Activated T-cell treated with anti-CD3 and anti-CD28 coated beads for 48 hours (primary cell): ENCODE measurements around the gene CUL7.
A peak's percentile ranks its signal among the peaks of the same experiment; 100 is the strongest.
"Not testable (repeated sequence)": the region's sequence is repeated elsewhere in the genome, so short reads cannot be mapped to it uniquely, and the experiment has no call there.

ENCODE experiments used
- DNase-seq: peaks from one replicate; pipeline ENCODE4 v3.0.0-alpha.2; 2020; ENCODE audit warnings: low read depth

Gene CUL7

DNA sequence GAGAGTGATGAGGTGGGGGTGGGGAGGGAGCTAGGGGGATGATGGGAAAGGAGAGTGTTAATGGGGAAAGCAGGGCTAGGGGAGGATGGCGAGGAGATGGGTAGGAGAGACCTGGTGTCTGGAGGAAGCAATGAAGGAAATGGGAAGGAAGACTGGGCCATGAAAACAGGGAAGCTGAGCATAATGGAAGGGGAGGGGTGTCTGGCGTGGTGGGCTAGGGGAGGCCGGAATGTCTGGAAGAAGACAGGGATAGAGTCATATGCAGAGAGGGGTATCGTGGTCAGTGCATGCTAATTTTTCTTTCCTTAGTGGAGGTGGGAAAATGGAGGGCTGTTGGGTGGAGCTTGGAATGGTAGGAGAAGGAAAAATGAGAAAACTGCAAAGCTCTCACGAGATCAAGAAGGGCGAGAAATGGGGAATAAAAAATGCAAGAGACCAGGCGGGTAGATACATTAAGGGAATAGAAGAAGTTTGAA is 39.2 kb downstream of the CUL7 start:
- no peak for DNase-seq

DNA sequence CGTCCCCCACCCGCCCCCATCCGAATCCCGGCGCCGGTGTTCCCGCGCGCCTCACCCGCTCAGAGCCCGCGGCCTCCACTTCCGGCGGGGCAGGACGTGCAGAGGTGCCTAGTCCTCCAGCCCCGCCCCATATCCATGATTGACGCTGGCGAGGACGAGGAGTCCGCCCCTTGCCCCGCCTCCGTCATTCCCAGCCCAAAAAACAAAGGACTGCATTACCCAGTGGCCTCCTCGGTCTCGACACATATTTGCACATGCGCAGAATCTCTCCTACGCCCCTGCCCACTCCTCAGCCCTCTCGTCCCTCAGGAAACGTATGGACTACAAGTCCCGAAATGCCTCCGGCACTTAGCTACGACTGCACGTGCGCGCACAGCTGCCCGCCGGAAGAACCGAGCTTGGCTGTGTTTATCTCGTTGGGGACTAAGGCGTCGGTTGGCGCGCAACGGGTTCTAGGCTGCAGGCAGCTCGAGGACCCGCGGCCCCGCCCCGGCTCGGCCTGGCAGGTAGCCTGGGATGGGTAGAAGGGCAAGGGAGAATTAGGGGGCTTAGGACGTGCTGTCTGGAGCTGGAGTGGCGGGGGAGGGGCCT is 39.7 kb downstream of the CUL7 start, which contains the start of the genes KLHDC3 and MEA1:
Gene KLHDC3, plus strand, starts transcription at position 407 of the 591 bp plus-strand sequence. CDS start 2,944 bp downstream, outside the sequence.
Gene MEA1, minus strand, starts transcription at position 104 of the 591 bp plus-strand sequence. CDS start 133 bp downstream, outside the sequence.
- peak; percentile 98 for DNase-seq

DNA sequence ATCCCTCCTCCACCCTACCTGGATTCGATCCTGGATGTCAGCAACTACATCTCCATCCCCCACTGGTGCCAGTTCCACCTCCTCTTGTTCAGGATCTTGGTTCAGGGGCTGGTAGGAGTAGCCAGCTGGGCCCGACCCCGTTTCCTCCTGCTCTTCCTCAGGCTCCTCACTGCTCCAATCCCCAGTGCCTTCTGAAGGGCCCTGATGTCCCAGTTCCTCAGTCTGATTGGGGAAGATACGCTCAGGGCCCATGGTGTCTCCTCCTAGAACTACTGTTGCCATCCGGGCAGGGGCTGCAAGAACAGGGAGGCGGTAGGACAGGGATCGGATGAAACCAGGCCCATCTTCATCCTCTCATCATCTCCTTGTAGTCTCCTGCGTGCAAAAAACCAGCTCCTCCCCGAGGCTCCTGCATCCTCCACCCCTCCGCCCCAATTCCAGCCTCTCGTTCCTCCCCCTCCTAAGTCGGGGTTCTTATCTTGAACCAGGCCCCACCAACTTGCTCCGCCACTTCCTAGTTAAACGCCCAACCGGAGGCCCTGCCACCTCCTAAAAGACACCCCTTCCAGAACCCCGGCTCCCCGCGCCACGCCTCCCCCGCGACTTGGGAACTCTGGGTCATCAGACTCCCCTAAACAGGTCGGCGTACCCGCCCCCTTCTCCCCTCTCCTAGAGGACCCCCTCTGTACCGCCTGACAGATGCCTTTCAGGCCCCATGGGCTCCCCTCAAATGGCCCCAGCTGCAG is 40.4 kb downstream of the CUL7 start:
- DNase-seq: no peak

DNA sequence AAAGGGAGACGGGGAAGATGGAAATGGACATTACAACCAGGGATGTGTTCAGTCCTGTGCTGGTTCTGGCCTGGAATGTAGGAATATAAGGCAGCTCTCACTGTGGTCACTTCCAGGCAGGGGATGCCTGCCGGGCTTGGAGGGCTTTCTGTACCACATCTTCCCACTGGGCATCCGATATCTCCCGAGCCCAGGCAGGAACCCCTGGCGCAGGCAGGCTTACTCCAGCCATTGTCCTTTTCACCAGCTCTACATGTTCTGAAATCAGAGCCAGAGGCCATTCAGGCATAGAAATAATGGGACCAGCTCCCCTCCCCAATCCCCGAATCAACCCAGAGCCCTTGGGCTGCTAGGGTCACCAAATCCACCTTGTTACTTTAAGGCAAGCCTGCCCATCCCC is 41.3 kb downstream of the CUL7 start:
- no peak for DNase-seq

DNA sequence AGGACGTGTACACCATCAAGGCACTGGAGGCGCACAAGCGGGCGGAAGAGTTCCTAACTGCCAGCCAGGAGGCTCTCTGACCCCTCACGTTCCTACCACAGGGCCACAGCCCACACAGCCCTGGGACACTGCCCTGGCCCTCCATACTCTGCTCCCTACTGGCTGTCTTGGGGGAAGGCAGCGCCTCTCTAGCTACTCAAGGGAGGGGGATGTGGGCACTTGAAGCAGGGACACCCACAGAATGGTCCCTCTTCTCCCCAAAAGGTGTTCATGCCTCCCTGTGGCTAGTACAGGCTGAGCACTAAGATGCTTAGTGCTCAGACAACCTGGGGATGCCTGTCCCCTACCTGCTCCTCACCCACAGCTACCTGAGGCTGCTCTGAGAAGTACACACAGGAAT is 42.4 kb downstream of the CUL7 start:
- DNase-seq: no peak

DNA sequence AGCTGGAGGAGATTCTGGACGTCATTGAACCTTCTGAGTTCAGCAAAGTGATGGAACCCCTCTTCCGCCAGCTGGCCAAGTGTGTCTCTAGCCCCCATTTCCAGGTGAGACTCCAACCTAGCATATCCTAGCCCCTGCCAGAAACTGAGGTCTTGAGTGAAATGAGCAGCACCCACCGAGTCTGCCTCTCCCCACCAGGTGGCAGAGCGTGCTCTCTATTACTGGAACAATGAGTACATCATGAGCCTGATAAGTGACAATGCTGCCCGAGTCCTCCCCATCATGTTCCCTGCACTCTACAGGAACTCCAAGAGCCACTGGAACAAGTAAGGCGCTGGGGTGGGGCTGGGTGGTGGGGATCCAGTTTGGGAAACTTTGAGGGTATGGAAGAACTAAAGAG is 44.5 kb downstream of the CUL7 start:
- DNase-seq: no peak

DNA sequence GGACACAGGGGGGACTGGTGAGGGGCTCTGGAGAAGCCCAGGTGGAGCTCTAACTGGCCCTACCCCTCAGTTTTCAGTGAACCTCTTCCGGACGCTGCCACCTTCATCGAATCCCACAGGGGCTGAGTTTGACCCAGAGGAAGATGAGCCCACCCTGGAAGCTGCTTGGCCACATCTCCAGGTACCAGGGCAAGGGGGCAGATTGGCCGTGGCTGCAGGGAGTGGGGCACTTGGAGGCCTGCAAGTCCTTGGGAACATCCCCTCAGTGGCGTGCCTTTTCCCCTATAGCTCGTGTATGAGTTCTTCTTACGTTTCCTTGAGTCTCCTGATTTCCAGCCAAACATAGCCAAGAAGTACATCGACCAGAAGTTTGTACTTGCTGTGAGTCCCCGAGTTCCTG is 46.5 kb downstream of the CUL7 start:
- DNase-seq: no peak

DNA sequence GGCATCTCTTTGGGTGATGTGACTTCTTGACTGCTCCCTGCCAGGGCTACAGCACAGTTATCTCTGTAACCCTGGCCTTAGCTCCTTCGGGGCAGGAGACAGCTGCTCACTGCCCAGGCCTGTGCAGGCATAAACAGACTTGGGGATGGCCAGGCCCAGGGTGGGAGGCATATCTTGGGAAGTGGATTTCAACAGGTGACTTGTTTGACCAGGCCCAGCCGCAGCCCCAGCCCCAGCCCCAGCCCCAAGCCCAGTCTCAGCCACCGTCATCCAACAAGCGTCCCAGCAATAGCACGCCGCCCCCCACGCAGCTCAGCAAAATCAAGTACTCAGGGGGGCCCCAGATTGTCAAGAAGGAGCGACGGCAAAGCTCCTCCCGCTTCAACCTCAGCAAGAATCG is 47.4 kb downstream of the CUL7 start:
- DNase-seq: no peak

DNA sequence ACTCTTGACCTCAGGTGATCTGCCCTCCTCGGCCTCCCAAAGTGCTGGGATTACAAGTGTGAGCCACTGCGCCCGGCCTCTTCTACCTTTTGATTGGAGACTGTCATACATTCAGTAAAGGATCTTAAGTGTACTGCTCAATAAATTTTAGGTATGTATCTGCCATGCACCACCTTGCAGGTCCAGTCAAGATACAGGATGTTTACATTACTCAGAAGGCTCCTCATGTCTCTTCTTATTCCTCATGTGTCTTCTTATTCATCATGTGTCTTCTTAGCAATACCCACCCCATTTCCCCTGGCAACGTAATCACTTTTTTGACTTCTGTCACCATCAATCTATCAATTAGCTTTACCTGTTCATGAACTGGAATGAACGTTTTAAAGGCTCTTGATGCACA is 47.8 kb downstream of the CUL7 start:
- no peak for DNase-seq

DNA sequence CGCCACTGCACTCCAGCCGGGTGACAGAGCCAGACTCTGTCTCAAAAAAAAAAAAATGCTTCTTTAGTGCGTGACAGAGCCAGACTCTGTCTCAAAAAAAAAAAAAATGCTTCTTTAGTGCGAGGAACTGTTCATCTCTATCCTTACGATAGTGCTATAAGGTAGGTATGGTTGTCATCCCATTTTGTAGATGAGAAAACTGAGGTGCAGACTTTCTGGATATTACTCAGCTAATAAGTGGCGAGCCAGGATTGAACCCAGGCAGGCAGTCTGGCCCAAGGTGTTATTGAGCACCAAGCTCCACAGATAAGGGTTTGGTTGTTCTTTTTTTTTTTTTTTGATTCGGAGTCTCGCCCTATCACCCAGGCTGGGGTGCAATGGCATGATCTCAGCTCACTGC is 51.8 kb downstream of the CUL7 start:
- no peak for DNase-seq

DNA sequence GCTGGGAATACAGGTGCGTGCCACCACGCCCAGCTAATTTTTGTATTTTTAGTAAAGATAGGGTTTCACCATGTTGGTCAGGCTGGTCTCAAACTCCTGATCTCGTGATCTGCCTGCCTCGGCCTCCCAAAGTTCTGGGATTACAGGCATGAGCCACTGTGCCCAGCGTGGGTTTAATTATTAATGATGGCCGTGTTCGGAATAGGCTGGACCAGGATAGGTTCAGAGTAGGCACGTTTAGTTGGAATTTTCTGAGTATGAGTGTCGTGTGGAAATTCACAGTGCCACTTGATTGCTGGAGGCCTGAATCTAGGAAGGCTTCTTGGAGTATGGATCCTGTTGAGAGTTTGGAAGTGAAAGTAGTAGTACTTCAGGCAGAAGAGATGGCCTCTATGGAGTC is 55.4 kb downstream of the CUL7 start:
- DNase-seq: not testable (repeated sequence)

DNA sequence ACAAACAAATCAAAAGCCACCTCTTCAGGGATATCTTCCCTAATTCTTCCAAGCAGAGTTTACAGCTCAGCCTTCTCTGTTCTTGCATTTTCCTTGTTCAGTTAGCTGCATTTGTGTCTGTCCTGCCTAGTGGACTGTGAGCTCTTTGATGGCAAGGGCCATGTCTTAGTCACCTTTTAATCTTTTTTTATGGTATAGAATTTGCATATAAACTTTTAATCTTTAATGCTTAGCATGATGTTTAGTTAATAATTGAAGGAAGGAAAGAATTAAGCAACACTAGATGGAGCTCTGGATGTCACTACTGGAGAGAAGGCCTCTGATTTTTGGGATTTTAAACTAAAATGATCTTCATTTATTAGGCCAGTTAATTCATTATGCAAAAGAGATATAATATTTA is 57.1 kb downstream of the CUL7 start:
- DNase-seq: no peak

DNA sequence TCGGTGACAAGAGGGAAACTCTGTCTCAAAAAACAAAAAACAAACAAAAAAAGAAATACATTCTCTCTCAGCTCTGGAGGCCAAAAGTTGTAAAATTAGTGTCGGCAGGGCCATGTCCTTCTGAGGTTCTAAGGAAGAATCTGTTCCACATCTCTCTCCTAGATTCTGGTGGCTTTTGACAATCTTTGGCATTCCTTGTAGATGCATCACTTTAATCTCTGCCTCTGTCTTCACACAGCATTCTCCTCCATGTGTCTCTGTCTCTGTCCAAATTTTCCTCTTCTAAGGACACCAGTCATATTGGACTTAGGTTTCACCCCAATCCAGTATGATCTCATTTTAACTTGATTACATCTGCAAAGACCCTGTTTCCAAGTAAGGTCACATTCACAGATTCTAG is 60.2 kb downstream of the CUL7 start:
- no peak for DNase-seq

DNA sequence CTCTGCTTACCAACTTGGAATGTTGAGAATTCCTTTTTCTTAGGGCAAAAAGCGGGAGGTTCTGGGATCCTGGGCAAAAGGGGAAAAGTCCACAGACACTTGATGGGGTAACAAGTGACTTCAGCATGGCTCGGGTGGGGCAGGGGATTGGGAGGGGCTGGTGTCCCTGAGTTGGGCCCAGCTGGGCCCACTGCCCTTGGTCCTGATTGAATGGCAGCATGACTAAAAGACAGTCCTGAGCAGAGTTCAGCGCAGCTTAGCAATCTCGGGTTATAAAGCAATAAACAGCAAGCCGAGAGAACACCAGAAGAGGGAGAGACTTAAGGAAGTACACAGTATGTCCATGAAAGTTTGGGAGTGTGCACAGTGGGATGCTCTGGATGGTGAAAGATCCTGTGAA is 63.7 kb downstream of the CUL7 start:
- DNase-seq: no peak

DNA sequence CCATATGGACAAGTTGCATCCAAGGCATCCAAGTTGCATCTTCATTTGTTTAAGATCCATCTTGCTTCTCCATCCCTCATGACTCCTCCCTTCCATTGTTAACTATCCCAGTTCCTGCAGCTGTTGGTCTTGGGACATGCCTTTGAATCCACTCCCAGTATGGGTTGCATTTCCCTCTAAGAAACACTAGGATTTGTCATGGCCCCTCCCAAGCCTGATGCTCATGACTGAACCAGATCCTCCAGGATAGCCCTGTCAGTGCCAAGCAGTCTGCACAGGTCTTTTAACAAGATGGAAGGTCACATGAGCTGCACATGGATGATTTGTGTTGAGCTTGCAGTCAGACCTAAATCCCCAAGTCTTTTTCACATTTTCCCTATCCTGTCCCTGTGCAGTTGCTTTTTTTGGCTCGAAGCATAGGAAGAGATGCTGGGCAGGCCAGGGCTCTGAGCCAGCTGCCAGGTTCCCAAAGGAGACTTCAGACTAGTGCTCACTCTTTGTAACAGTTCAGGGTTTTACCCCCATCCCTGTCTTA is 65.1 kb downstream of the CUL7 start:
- no peak for DNase-seq
